GM15510 (cell line): ENCODE measurements around the gene TIFAB.

Experiments used
- POLR2A ChIP-seq: IDR thresholded peaks from 3 replicates; pipeline ENCODE4 v1.6.1; 2011; ENCODE audit warnings: borderline replicate concordance; ENCODE audit not compliant: insufficient read length; ENCODE audit errors: extremely low read depth

The TIFAB gene

GRCh38 chr5:135434591-135435466 is 17.3 kb downstream of the TIFAB start:
- TF ChIP-seq POLR2A, result no peak

DNA sequence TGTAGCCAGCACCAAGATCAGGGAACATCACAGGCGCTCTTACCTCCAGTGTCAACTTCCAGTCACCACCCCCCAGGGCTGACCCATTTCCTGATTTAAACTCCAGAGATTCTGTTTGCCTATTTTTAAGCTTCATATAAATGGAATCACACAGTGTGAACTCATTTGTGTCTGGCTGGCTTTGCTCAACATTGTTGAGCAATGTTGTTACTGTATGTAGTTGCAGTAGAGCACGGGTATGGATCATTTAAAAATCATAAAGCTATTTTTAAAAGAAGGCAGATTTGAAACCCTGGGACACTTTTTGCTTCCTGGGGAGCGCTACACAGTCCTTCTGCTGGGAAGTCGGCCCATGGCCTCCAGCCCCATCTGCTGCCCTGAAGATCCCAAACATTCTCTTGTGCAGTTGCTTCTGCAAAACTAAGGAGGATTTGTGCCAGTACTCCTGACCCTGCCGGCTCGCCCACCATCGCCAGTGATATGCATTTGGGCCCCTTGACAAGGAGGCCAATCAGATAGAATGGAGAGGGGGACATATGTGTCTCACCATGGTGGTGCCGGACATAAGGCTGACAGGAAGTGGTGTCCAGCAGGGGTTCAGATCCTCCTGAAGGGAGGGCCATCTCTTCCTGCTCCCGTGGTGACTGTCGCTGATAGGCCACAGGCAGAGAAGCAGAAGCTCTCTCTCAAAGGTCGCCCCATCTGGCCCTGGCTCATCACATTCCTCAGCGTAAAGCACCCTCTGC is 18.3 kb downstream of the TIFAB start:
- TF ChIP-seq POLR2A, result no peak

DNA sequence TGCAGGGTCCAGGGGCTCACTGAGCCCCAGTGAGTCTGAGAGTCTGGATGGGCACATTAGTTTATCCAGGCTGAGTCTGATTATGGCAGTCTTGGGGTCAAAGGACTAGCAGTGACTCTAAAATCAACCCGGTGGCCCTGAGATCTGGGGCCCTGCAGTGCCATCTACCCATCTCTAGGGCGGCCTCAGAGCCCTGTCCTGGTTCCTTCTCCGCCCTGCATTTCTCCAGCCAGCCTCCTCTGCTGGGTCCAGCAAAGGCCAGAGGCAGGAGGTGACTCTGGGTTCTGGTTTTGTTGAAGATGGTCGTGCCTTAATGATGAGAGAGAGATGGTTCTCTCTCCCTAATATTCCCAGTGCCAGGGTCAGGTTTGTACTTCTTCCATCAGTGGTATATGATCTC is 20.0 kb downstream of the TIFAB start:
- no peak for TF ChIP-seq POLR2A

DNA sequence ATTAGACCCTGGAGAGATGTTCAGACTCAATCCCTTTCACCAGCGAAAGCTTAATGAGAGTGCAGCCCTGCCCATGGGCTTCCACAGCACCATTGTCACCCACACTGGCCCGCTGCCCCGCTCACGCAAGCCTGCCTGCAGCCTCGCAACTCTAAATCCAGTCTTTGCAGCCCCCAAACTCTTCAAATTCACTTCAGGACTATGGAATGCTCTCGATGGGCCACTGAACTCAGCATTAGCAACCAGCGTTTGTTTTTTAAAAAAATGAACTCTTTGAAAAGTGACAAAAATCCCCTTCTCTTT is 22.1 kb downstream of the TIFAB start:
- no peak for TF ChIP-seq POLR2A

DNA sequence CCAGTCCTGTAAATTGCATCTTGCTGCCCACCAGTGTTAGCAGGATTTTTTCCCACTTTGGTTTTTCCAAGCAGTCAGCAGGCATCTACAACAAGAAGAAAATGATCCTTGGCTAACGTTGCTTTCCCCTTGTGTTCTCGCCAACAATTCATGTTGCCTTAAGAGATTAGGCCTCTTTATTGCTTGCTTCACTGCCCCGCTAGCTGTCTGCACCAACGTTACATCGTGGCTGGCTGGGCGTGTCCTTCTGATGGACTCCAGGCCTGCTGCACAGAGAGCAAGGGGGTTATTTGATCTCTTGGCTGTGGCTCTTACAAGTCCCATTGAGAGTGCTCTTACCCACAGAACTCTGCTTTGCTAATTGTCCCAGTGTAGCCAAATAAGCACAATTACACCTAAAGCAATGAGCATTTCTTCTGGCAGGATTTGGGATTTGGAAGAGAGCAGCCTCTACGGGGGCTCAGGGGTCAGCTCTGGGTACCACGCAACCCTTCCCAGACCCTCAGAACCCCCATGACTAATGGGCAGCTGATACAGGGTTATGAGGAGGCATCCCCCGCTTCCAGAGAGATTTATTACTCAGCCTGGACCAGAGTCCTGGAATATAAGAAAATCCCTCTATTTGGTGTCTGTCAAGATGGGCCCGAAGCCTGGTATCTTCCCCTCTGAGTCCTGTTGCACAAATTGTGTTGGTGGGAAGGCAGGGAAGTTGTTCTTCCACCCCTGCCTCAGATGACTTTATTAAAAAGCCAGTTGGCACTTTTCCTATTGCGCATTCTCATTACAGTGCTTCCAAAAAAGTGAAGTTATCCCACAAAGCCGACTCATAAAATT is 22.6 kb downstream of the TIFAB start:
- no peak for TF ChIP-seq POLR2A

- TF ChIP-seq POLR2A, result no peak
These were observed 23.6 kb downstream of the TIFAB start for GRCh38 chr5:135428586-135428985.

DNA sequence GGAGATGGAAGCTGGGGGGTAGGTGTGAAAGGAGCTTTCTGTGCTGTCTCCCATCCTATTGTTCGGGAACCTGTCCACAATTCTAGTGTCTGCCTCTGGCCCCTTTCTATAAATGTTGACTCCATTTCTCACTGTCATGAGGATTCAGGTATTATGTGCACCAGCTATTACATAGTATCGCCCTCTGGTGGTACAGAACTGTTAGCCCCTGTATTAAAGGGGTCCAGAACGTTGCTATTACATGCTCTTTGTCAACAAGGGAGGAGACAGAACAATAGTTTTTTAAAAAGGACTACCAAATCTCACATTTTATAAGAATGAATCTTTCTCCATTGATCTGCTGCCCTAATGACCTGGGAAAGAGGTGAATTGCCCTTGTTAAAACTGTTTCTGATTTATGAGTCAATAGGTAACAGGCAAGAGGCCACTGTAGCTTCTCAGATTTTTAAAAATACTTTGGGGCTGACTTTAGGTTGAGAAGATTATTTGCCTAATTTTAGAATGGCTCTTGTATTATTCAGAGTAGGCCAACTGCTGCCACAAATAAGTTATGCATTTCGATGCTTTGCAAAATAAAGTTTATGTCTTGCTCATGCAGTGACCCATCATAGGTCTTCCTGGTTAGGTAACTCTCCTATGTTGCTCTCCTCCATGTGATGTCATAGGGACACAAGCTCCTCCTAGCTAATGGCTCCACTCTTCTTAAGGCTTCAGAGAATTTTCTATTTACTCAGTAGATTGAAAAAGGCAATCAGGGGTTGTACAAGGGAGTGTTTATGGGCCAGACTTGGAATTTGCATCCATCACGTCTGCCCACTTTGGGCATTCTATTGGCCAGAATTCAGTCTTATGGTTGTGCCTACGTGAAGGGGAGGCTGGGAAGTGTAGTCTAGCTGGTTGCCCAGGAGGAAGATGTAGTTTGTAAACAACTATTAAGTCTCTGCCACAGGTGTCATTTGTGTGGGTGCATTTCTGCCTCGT is 25.8 kb downstream of the TIFAB start:
- no peak for TF ChIP-seq POLR2A

DNA sequence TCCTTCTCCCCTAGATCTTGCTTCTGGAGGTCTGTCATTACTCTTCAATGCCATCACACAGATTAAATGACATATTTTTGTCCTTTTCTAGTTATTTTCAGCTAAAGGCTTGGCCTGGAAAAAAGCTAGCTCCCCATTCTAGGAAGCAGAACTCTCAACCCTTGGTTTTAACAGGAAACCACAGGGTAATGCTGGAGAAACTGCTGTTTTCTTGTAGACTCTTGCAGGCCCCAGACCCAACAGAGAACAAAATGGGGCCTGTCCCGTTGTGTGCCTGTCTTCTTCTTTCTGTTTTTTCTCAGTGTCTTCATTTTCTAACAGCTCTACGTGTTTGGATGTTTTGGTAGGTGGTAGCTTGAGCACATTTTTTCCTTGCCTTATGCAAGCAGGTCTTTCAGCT is 26.5 kb downstream of the TIFAB start:
- TF ChIP-seq POLR2A, result no peak

- TF ChIP-seq POLR2A, result no peak
These were observed 28.3 kb downstream of the TIFAB start for GRCh38 chr5:135423846-135424168.

DNA sequence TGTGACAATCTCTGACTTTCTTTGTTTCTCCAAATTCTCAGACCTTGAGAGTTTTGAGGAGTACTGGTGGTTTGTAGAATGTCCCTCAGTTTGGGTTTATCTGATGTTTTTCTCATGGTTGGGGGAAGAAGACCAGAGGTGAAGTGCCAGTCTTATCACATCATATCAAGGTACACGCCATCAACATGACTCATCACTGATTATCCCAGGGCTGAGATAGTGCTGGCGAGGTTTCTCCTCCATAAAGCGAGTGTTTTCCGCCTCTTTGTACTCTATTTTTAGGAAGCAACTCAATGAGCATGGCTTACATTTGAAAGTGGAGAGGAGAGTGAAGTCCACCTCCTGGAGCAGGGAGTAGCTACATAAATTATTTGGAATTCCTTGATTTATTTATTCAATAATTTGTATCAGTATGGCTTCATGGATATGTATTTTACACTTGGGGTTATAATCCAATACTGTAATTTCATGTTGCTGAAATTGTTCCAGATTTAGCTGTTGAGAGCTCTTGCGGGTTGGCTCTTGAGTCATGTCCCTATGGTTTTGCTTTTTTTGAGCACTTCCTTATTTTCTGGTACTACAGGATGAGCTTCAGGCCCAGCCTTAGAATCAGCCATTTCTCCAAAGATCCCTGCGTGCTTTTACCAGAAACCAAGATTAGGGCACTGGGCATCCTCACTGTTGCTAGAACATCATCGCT is 28.9 kb downstream of the TIFAB start:
- TF ChIP-seq POLR2A, result no peak

DNA sequence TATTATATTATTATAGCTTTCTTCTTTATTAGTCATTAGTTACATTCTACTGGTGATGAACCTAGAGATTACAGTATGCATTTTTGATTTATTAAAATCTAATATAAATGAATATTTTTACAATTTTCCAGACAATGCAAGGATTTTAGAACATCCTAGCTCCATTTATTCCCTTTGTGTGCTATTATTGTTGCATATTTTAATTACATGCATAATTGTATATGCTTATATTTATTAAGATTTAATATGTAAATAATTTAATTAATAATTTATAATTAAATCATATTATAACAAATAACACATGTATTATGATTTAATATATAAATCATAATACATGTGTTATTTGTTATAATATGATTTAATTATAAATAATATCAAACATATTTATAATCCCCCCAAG is 29.7 kb downstream of the TIFAB start:
- no peak for TF ChIP-seq POLR2A

DNA sequence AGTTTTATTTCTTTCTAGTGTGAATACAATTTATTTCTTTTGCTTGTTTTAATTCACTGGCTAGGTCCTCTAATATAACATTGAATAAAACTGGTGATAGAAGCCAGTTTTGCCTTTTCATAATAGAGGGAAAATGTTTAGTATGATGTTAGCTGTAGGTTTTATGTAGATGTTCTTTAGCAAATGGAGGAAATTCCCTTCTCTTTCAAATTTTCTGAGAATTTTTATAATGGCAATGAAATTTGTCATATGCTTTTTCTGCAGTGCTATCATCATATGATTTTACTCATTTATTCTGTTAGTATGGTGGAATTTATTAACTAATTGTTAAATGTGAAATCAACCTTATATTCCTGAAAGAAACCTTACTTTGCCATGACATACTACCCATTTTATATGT is 35.1 kb downstream of the TIFAB start:
- no peak for TF ChIP-seq POLR2A

GRCh38 chr5:135405082-135405481 is 47.1 kb downstream of the TIFAB start:
- no peak for TF ChIP-seq POLR2A

DNA sequence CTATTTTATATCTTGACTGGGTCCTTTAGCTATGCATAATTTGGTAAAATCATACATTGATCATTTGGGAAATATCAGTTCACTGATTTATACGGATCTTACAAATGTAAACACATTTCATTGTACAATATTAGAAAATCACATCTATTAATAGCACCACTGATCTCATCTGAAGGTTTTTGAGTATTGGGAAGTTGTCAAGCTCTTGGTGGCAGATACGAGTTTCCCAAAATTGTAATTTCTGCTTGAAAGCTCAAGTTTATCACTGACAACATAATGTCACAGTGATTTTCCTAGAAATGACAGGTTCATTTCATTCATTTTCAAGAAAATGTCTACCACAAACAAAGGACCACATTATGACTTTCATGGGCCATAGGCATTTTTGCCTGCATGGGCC is 50.1 kb downstream of the TIFAB start:
- no peak for TF ChIP-seq POLR2A
